Heart right ventricle (tissue), 16 donors: ENCODE measurements around the gene RAD51B. TPM values are rescaled to one million over a fixed set of nuclear protein-coding genes. Genes with fewer than 3 reads are reported as not detected.

Experiments used
- ATAC-seq, 8 donors: fragments of 200-7000 bp; cut with Tn5 transposase; one replicate each; pipeline ENCODE4 v1.9.1; 2020; ENCODE audit warnings: mild to moderate bottlenecking in 8 of 8, moderate library complexity in 8 of 8, moderate number of reproducible peaks in 1 of 8
- DNase-seq, 2 donors: peaks; one replicate each; pipeline ENCODE4 v3.0.0-alpha.2; 2020
- H3K27ac ChIP-seq, 10 donors: fragments of 200-600 bp; sonication (generic) in 2 of 10; one replicate each; pipeline versions ENCODE4 v1.5.0 to v1.8.0; 2020 to 2022; ENCODE audit warnings: mild to moderate bottlenecking in 3 of 10
- H3K27me3 ChIP-seq, 7 donors: fragments of 200-600 bp; one replicate each; pipeline ENCODE4 v1.8.0; 2021 to 2022; ENCODE audit warnings: mild to moderate bottlenecking in 2 of 7
- H3K36me3 ChIP-seq, 9 donors: fragments of 200-600 bp; sonication (generic) in 1 of 9; one replicate each; pipeline versions ENCODE4 v1.5.0 to v1.8.0; 2020 to 2022; ENCODE audit warnings: mild to moderate bottlenecking in 2 of 9
- H3K4me1 ChIP-seq, 9 donors: fragments of 200-600 bp; sonication (generic) in 1 of 9; one replicate each; pipeline versions ENCODE4 v1.5.0 to v1.8.0; 2020 to 2022; ENCODE audit warnings: mild to moderate bottlenecking in 4 of 9
- H3K4me3 ChIP-seq, 10 donors: fragments of 200-600 bp; sonication (generic) in 2 of 10; one replicate each; pipeline versions ENCODE4 v1.5.0 to v1.8.0; 2020 to 2022; ENCODE audit warnings: mild to moderate bottlenecking in 7 of 10, moderate library complexity in 2 of 10
- H3K9me3 ChIP-seq, 11 donors: fragments of 200-600 bp in 10 of 11; sonication (generic) in 2 of 11; one replicate each; pipeline versions ENCODE4 v1.5.0 to v1.8.0; 2013 to 2022; ENCODE audit warnings: mild to moderate bottlenecking in 2 of 11, control low read depth in 1 of 11, moderate library complexity in 1 of 11
- CTCF ChIP-seq, 9 donors: fragments of 200-600 bp; sonication (generic) in 2 of 9; IDR thresholded peaks; one replicate each; pipeline versions ENCODE4 v1.5.0 to v1.8.0; 2021 to 2022; ENCODE audit warnings: antibody characterized with exemption in 9 of 9, mild to moderate bottlenecking in 5 of 9, moderate library complexity in 1 of 9
- WGBS, 2 donors: extraction: QIAGEN DNeasy Blood & Tissue Kit; methylation state at CpG; one replicate each; pipeline ENCODE4 v1.1.7; 2013; ENCODE audit warnings: inconsistent platforms in 1 of 2; 5-methylcytosine and 5-hydroxymethylcytosine counted together
- intact Hi-C, 10 donors: fragments of 100-400 bp; cut with DNase I; formaldehyde crosslinking; loops; one replicate each; pipeline versions ENCODE4 v1.11.1 to v1.14.2; 2022
- polyA plus RNA-seq, 2 donors: library from polyadenylated mRNA; stranded (reverse); fragments of 200-250 nt; gene quantifications; one replicate each; pipeline ENCODE4 v1.2.3, GENCODE V29; 2013
- total RNA-seq, 10 donors: library from RNA; stranded (reverse); fragmentation: NEBNext Ultra II Directional in 3 of 10; extraction: Animal tissue kit (Norgen Biotek cat#: 25700) in 3 of 10; gene quantifications; one replicate each; pipeline versions ENCODE4 v1.2.1 to v1.2.4, GENCODE V29; 2021 to 2023
- donor health status: Arrhythmogenic right ventricular cardiomyopathy.
- donor health status: ischemic (EF 13 %, LVEDD 7.1; RV severe dilation, severe dysfunction).
- donor health status: healthy with polysubstance abuse.
- donor health status: DM: no; HTN: yes; CAD: no.
- donor health status: DM: no; HTN: no; CAD: no.
- donor health status: ischemic (EF 25% LVEDD 6.9; RV normal size, moderate dysfunction).
- donor health status: ischemic (EF 25% LVEDD 5.7; RV mildly dilated, moderate dysfunction).
- donor health status: healthy.
- donor health status: DM: yes; HTN: yes; CAD: no.
- donor health status: Ischemic cardiomyopathy.
- donor health status: ischemic (EF 35%, LVEDD 5.7; RV mildly dilated, moderate dysfunction).
- donor health status: nonischemic (EF 11% LVEDD 7.7; RV severe dilation, severe dysfunction).
- donor health status: DM: yes; HTN: yes; CAD: no.
- donor health status: PGD.
- donor health status: ischemic (EF 29% LVEDD 5.4; RV normal size, mild dysfunction).
- donor health status: nonischemic (EF 23%, LVEDD 6.1; RV moderate dilation, normal function).

RAD51B gene
- total and polyA plus RNA-seq, 12 donors = 0.88 to 8.6 (median 3.5) TPM

- H3K4me1 ChIP-seq = peaks cover 0 to 50% (median 4%) of the 10 kb centered on the region in 9 donors
- intact Hi-C loops = no loop called here
- peak in 1 of 9 donors; percentile 28 for TF ChIP-seq CTCF (IDR thresholded peaks at IDR 0.05)
- no peak for DNase-seq
- H3K27me3 ChIP-seq = no peaks in the 10 kb centered on the region
- no peaks in the 10 kb centered on the region for H3K36me3 ChIP-seq
- peak overlapping the region in 1 of 10 donors; percentile 74 for H3K27ac ChIP-seq
- ATAC-seq = peak in 6 of 8 donors; percentile 26 to 52 (median 36)
- peaks cover 0 to 5% (median 2%) of the 10 kb centered on the region in 11 donors for H3K9me3 ChIP-seq
- H3K4me3 ChIP-seq = no peak overlapping the region
- 88 to 90% methylated on average over 7 of the region's 7 CpGs for WGBS, 2 donors
These were observed 895.7 kb downstream of the RAD51B start for GRCh38 chr14:68714991-68715924.

GRCh38 chr14:68716698-68717097, 897.1 kb downstream of the RAD51B start:
- H3K4me1 ChIP-seq = peaks cover 0 to 53% (median 5%) of the 10 kb centered on the region in 9 donors
- H3K27me3 ChIP-seq = no peaks in the 10 kb centered on the region
- DNase-seq (no peak), ATAC-seq (no peak)
- no peak overlapping the region for H3K4me3 ChIP-seq
- 97% methylated on average over 4 of the region's 4 CpGs for WGBS, 2 donors
- no peaks in the 10 kb centered on the region for H3K36me3 ChIP-seq
- H3K9me3 ChIP-seq = peaks cover 0 to 9% (median 4%) of the 10 kb centered on the region in 11 donors
- H3K27ac ChIP-seq = no peak overlapping the region
- no peak for TF ChIP-seq CTCF (IDR thresholded peaks at IDR 0.05)
- intact Hi-C loops = no loop called here

- Histone ChIP-seq H3K36me3 (no peaks in the 10 kb centered on the region), H3K27ac (no peak overlapping the region), H3K9me3 (peaks cover 0 to 9% (median 4%) of the 10 kb centered on the region in 11 donors), H3K4me1 (peaks cover 0 to 54% (median 11%) of the 10 kb centered on the region in 9 donors), H3K4me3 (no peak overlapping the region), H3K27me3 (no peaks in the 10 kb centered on the region)
- peak in 2 of 9 donors; percentile 11 to 45 for TF ChIP-seq CTCF (IDR thresholded peaks at IDR 0.05)
- no peak for ATAC-seq
- intact Hi-C loops = no loop called here
- WGBS, 2 donors = 89 to 95% methylated on average over 8 of the region's 8 CpGs
- DNase-seq = no peak
These were observed 898.7 kb downstream of the RAD51B start for GRCh38 chr14:68718023-68718990.
